IPS-NIHi11 (cell line): Measurements from ENCODE around the gene TMC1.
"Not testable (repeated sequence)": the region's sequence is repeated elsewhere in the genome, so short reads cannot be mapped to it uniquely, and the experiment has no call there.

Source experiments
- DNase-seq: peaks from one replicate; pipeline ENCODE4 v3.0.0; 2012; ENCODE audit warnings: mixed read lengths, low spot score

TMC1 gene

GRCh38 chr9:72826996-72827949 is 305.9 kb downstream of the TMC1 start:
- no peak for DNase-seq

- DNase-seq: no peak
These were observed 306.7 kb downstream of the TMC1 start for GRCh38 chr9:72827950-72828731.

- no peak for DNase-seq
These were observed 313.6 kb downstream of the TMC1 start for GRCh38 chr9:72834994-72835393.

- no peak for DNase-seq
These were observed 315.4 kb downstream of the TMC1 start for GRCh38 chr9:72836790-72837189.

GRCh38 chr9:72839085-72839484 is 317.7 kb downstream of the TMC1 start:
- no peak for DNase-seq

GRCh38 chr9:72843520-72844439 is 322.4 kb downstream of the TMC1 start:
- no peak for DNase-seq

- no peak for DNase-seq
These were observed 323.0 kb downstream of the TMC1 start for GRCh38 chr9:72844440-72844768.

- DNase-seq: not testable (repeated sequence)
These were observed 323.6 kb downstream of the TMC1 start for GRCh38 chr9:72845052-72845451.

GRCh38 chr9:72850209-72850608 is 328.8 kb downstream of the TMC1 start:
- DNase-seq: not testable (repeated sequence)

- no peak for DNase-seq
These were observed 333.9 kb downstream of the TMC1 start for GRCh38 chr9:72855321-72855720.

GRCh38 chr9:72855890-72856523 is 334.6 kb downstream of the TMC1 start:
- DNase-seq: no peak

- DNase-seq: peak; percentile 49
These were observed 335.7 kb downstream of the TMC1 start for GRCh38 chr9:72856972-72857623.

GRCh38 chr9:72857624-72857996 is 336.2 kb downstream of the TMC1 start:
- DNase-seq: no peak

GRCh38 chr9:72858089-72858912 is 336.9 kb downstream of the TMC1 start:
- no peak for DNase-seq

GRCh38 chr9:72862788-72863187 is 341.4 kb downstream of the TMC1 start:
- not testable (repeated sequence) for DNase-seq

GRCh38 chr9:72863456-72864094 is 342.2 kb downstream of the TMC1 start:
- no peak for DNase-seq

- DNase-seq: no peak
These were observed 342.9 kb downstream of the TMC1 start for GRCh38 chr9:72864327-72864726.

GRCh38 chr9:72871685-72872084 is 350.3 kb downstream of the TMC1 start:
- no peak for DNase-seq

GRCh38 chr9:72872718-72873117 is 351.3 kb downstream of the TMC1 start:
- DNase-seq: no peak

- DNase-seq: no peak
These were observed 352.0 kb downstream of the TMC1 start for GRCh38 chr9:72873456-72873855.
